PC-9 (cell line): ENCODE measurements around the gene CHKB. TPM values are rescaled to one million over a fixed set of nuclear protein-coding genes. Genes with fewer than 3 reads are reported as not detected.

Source experiments
- BruUV-seq: library from RNA; stranded (reverse); fragments of 400-500 nt; replicated peaks from 2 replicates; lab custom pipeline; 2021; lab: Mats Ljungman, UMichigan
- CTCF ChIA-PET: fragments of 300-600 bp; sonication (Branson Sonifier 250); formaldehyde crosslinking; loops from one replicate; lab custom pipeline; 2022; ENCODE audit warnings: antibody characterized with exemption; lab: Charles Lee
- POLR2A ChIA-PET: fragments of 300-600 bp; sonication (Branson Sonifier 250); formaldehyde crosslinking; loops from one replicate; lab custom pipeline; 2022; ENCODE audit warnings: antibody characterized with exemption; ENCODE audit not compliant: unreplicated experiment; lab: Charles Lee
- DNase-seq, 2 experiments: peaks; one replicate each; pipeline versions ENCODE4 v3.0.0 to v3.0.0-alpha.2; 2015 to 2022; ENCODE audit warnings: mixed read lengths in 1 of 2
- H2AFZ ChIP-seq: fragments of 200-600 bp; sonication (generic); 2 replicates; pipeline ENCODE4 v1.8.1; 2017; ENCODE audit warnings: antibody characterized with exemption
- H3F3A ChIP-seq: fragments of 200-600 bp; sonication (generic); 2 replicates; pipeline ENCODE4 v1.8.1; 2017; ENCODE audit warnings: antibody characterized with exemption, mild to moderate bottlenecking, low read depth; ENCODE audit not compliant: insufficient read depth
- H3K27ac ChIP-seq: fragments of 200-600 bp; sonication (generic); 2 replicates; pipeline ENCODE4 v1.6.1; 2016; ENCODE audit warnings: mixed run types
- H3K27me3 ChIP-seq: fragments of 200-600 bp; sonication (generic); 2 replicates; pipeline ENCODE4 v1.6.1; 2016; ENCODE audit warnings: low read depth, mixed run types; ENCODE audit not compliant: insufficient read depth
- H3K36me3 ChIP-seq: fragments of 200-600 bp; sonication (generic); 2 replicates; pipeline ENCODE4 v1.6.1; 2016; ENCODE audit warnings: low read depth, mixed run types
- H3K4me1 ChIP-seq: fragments of 200-600 bp; sonication (generic); replicated peaks from 2 replicates; pipeline ENCODE4 v1.6.1; 2016; ENCODE audit warnings: mixed run types; ENCODE audit not compliant: insufficient read depth
- H3K4me2 ChIP-seq: fragments of 200-600 bp; sonication (generic); 2 replicates; pipeline ENCODE4 v1.6.1; 2017; ENCODE audit warnings: mixed run types
- H3K4me3 ChIP-seq: fragments of 200-600 bp; sonication (generic); 2 replicates; pipeline ENCODE4 v1.6.1; 2016; ENCODE audit warnings: mixed run types
- H3K79me2 ChIP-seq: fragments of 200-600 bp; sonication (generic); 2 replicates; pipeline ENCODE4 v1.6.1; 2017; ENCODE audit warnings: low read depth, mixed run types
- H3K9me2 ChIP-seq: fragments of 200-600 bp; sonication (generic); 2 replicates; pipeline ENCODE4 v1.8.1; 2017; ENCODE audit warnings: mild to moderate bottlenecking; ENCODE audit not compliant: insufficient read depth
- H3K9me3 ChIP-seq: fragments of 200-600 bp; sonication (generic); 2 replicates; pipeline ENCODE4 v1.8.1; 2016; ENCODE audit warnings: low read depth; ENCODE audit not compliant: insufficient read depth
- H4K20me1 ChIP-seq: fragments of 200-600 bp; sonication (generic); 2 replicates; pipeline ENCODE4 v1.8.1; 2017; ENCODE audit not compliant: insufficient read depth
- EZH2 ChIP-seq: fragments of 200-600 bp; sonication (generic); IDR thresholded peaks from 2 replicates; pipeline ENCODE4 v1.8.0; 2017; ENCODE audit warnings: antibody characterized with exemption, low read depth
- intact Hi-C: fragments of 100-400 bp; cut with micrococcal nuclease; formaldehyde crosslinking; loops from one replicate; pipeline ENCODE4 v1.10.0; 2022; ENCODE audit not compliant: unreplicated experiment
- total RNA-seq: library from RNA; stranded (reverse); gene quantifications from 2 replicates; pipeline ENCODE4 v1.2.3, GENCODE V29; 2021
- TF ChIP-seq, protein P1 (sequence below): fragments of 200-600 bp; sonication (generic); conservative IDR thresholded peaks from 2 replicates; pipeline ENCODE4 v1.6.1; 2017; ENCODE audit warnings: mixed run types, antibody characterized with exemption, mild to moderate bottlenecking, moderate library complexity

Gene CHKB
- total RNA-seq, 1 experiment from 2014 or later = 60.0 TPM

DNA sequence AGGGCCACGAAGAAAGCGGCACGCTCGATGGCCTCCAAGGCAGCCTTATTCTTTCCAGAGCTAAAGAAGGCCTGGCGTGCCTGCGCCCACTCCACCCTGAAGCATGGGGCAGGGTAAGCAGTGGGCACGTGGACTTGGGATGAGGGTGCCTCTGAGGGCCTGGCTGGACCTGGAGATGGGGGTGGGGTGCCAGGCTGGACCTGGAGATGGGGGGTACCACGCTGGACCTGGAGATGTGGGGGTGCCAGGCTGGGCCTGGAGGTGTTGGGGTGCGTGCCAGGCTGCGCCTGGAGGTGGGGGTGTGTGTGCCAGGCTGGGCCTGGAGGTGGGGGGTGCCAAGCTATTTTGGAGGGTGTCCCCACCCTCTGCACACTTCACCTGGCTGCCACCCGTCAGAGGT is 9.7 kb downstream of the CHKB start:
- Histone ChIP-seq H3K4me2 (no peak overlapping the region), H3K4me1 (no peaks in the 10 kb centered on the region), H2AFZ (no peak overlapping the region), H3F3A (peaks cover 3% of the 10 kb centered on the region; the same call in 1 of the 2 replicates), H4K20me1 (no peaks in the 10 kb centered on the region), H3K27me3 (no peaks in the 10 kb centered on the region), H3K27ac (no peak overlapping the region), H3K9me2 (no peaks in the 10 kb centered on the region), H3K4me3 (no peak overlapping the region), H3K79me2 (no peaks in the 10 kb centered on the region), H3K36me3 (peaks cover 26% of the 10 kb centered on the region; the same call in 1 of the 2 replicates), H3K9me3 (no peaks in the 10 kb centered on the region)
- ChIA-PET CTCF (no interaction called here), POLR2A (no interaction called here)
- BruUV-seq = no TSS peak
- DNase-seq = no peak
- intact Hi-C loops = no loop called here
- no peak for TF ChIP-seq EZH2
- TF ChIP-seq, protein P1, sequence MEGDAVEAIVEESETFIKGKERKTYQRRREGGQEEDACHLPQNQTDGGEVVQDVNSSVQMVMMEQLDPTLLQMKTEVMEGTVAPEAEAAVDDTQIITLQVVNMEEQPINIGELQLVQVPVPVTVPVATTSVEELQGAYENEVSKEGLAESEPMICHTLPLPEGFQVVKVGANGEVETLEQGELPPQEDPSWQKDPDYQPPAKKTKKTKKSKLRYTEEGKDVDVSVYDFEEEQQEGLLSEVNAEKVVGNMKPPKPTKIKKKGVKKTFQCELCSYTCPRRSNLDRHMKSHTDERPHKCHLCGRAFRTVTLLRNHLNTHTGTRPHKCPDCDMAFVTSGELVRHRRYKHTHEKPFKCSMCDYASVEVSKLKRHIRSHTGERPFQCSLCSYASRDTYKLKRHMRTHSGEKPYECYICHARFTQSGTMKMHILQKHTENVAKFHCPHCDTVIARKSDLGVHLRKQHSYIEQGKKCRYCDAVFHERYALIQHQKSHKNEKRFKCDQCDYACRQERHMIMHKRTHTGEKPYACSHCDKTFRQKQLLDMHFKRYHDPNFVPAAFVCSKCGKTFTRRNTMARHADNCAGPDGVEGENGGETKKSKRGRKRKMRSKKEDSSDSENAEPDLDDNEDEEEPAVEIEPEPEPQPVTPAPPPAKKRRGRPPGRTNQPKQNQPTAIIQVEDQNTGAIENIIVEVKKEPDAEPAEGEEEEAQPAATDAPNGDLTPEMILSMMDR = no peak

DNA sequence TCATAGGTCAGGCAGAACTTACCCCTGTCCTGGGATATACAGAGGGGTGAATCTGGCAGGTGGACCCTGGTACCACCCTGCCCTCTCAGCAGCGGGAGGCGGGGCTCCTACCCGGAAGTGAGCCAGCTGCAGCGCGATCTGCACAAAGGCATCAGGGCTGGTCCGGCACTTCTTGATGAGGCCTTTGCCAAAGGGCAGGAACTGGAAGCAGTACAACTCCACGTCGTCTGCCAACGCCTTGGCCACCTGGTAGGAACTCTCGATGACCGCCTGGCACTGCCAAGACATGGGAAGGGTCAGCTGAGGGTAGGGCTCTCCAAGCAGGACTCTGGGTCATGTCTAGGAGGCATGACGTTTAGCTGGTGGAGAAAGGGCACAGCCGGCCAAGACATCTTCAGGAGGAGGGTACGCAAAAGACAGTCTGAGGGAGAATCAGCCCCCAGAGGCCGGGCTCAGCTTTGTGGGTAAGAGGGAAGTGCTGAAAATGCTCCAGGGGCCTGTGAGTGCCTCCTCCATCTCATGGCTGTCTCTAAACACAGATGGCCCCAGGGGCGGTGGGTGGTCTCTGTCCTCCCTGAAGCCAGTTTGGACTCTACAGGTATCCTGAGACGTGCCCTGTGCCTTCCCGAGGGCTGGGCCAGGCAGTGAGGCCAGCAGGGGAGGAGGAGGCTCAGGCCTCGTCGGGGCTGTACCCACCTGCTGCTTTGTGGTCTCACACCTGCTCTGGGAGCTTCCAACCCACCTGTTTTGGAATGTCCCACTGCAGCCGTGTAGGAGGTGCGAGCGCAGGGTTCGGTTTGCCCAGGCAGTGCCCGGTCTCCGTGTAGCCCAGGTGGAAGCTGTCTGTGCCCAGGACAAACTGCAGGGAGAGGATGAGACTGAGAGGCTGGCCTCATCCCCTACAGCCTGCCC is 11.1 kb downstream of the CHKB start:
- no peak for DNase-seq
- CTCF ChIA-PET = no interaction called here
- no peaks in the 10 kb centered on the region for H3K27me3 ChIP-seq
- no peaks in the 10 kb centered on the region for H3K79me2 ChIP-seq
- peaks cover 26% of the 10 kb centered on the region; the same call in 1 of the 2 replicates for H3K36me3 ChIP-seq
- H3K9me3 ChIP-seq = no peaks in the 10 kb centered on the region
- POLR2A ChIA-PET = no interaction called here
- no peak overlapping the region for H2AFZ ChIP-seq
- no peaks in the 10 kb centered on the region for H3K9me2 ChIP-seq
- H3K4me3 ChIP-seq = no peak overlapping the region
- no peak for TF ChIP-seq EZH2
- TF ChIP-seq, protein P1 = no peak
- H3K4me1 ChIP-seq = no peaks in the 10 kb centered on the region
- peaks cover 13% of the 10 kb centered on the region; the same call in 1 of the 2 replicates for H3F3A ChIP-seq
- intact Hi-C loops = no loop called here
- H4K20me1 ChIP-seq = no peaks in the 10 kb centered on the region
- H3K27ac ChIP-seq = no peak overlapping the region
- no TSS peak for BruUV-seq
- no peak overlapping the region for H3K4me2 ChIP-seq

DNA sequence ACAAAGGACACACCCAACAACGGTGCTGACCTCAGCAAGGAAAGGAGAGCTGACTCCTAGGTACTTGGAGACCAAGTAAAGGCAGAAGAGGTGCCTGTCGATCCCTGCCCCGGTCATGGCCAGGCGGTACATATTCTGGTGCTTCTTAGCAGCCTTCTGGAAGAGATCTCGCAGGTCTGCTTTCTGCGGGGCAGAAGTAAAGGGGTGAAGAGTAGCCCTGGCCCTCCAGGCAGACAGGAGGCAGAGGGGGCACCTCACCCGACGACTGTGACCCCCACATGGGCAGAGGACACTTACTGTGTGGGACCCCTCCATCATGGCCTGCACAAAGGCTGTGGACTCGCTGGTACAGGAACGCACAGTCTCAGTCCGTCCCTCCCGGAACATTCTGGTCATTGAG is 11.8 kb downstream of the CHKB start:
- ChIA-PET CTCF (no interaction called here), POLR2A (no interaction called here)
- no TSS peak for BruUV-seq
- H3K9me3 ChIP-seq = no peaks in the 10 kb centered on the region
- no peaks in the 10 kb centered on the region for H4K20me1 ChIP-seq
- no peak overlapping the region for H3K4me2 ChIP-seq
- no peaks in the 10 kb centered on the region for H3K79me2 ChIP-seq
- no peak overlapping the region for H2AFZ ChIP-seq
- intact Hi-C loops = no loop called here
- no peaks in the 10 kb centered on the region for H3K9me2 ChIP-seq
- no peak overlapping the region for H3K27ac ChIP-seq
- H3F3A ChIP-seq = peaks cover 20% of the 10 kb centered on the region; the same call in 1 of the 2 replicates
- TF ChIP-seq, protein P1 = no peak
- no peak for TF ChIP-seq EZH2
- DNase-seq = no peak
- no peaks in the 10 kb centered on the region for H3K27me3 ChIP-seq
- no peaks in the 10 kb centered on the region for H3K4me1 ChIP-seq
- peaks cover 26% of the 10 kb centered on the region; the same call in 1 of the 2 replicates for H3K36me3 ChIP-seq
- H3K4me3 ChIP-seq = no peak overlapping the region
